Adrenal gland (tissue), 12 donors: ENCODE measurements around the gene HSD17B3. TPM values are rescaled to one million over a fixed set of nuclear protein-coding genes. Genes with fewer than 3 reads are reported as not detected.

ENCODE experiments used
- DNase-seq, 7 donors: peaks; one replicate each; pipeline ENCODE4 v3.0.0-alpha.2; 2019 to 2020
- H3K27ac ChIP-seq, 5 donors: fragments of 200-600 bp; sonication (generic) in 4 of 5; 1 replicate in 3 of 5; 2 replicates in 2 of 5; pipeline versions ENCODE4 v1.5.1 to v1.8.0; 2016 to 2020; ENCODE audit warnings: mild to moderate bottlenecking in 1 of 5
- H3K27me3 ChIP-seq: fragments of 200-600 bp; 2 replicates; pipeline ENCODE4 v1.8.0; 2021
- H3K36me3 ChIP-seq, 2 donors: fragments of 200-600 bp; replicated peaks in 1 of 2; 1 replicate in 1 of 2; 2 replicates in 1 of 2; pipeline versions ENCODE4 v1.5.1 to v1.8.0; 2018 to 2022
- H3K4me1 ChIP-seq, 2 donors: fragments of 200-600 bp; replicated peaks in 1 of 2; 1 replicate in 1 of 2; 2 replicates in 1 of 2; pipeline versions ENCODE4 v1.5.1 to v1.8.0; 2018 to 2021
- H3K4me3 ChIP-seq, 4 donors: fragments of 200-600 bp; sonication (generic) in 3 of 4; one replicate each; pipeline ENCODE4 v1.5.1; 2016 to 2018
- H3K9me3 ChIP-seq, 3 donors: fragments of 200-600 bp; sonication (generic) in 1 of 3; replicated peaks in 1 of 3; 1 replicate in 2 of 3; 2 replicates in 1 of 3; pipeline versions ENCODE4 v1.5.1 to v1.8.0; 2016 to 2021
- POLR2A ChIP-seq, 2 donors: fragments of 450-650 bp; IDR thresholded peaks; one replicate each; pipeline ENCODE4 v1.6.1; 2017; ENCODE audit warnings: antibody characterized with exemption in 2 of 2, mild to moderate bottlenecking in 2 of 2, moderate library complexity in 1 of 2
- WGBS, 4 donors: extraction: QIAGEN DNeasy Blood & Tissue Kit in 2 of 4; methylation state at CpG; one replicate each; pipeline versions ENCODE4 v1.1.5 to v1.1.7; 2013 to 2017; 5-methylcytosine and 5-hydroxymethylcytosine counted together
- intact Hi-C, 2 donors: fragments of 100-400 bp; cut with DNase I; formaldehyde crosslinking; loops; one replicate each; pipeline versions ENCODE4 v1.14.1 to v1.15.0; 2022 to 2023
- polyA plus RNA-seq, 3 donors: library from polyadenylated mRNA; stranded (reverse); fragments of 200-250 nt in 2 of 3; fragments of 350-450 nt in 1 of 3; fragmentation: Illumina TruSeq in 1 of 3; extraction: RNeasy Lipid Tissue Mini Kit (QIAGEN cat#74804) in 1 of 3; gene quantifications; one replicate each; pipeline ENCODE4 v1.2.3, GENCODE V29; 2013 to 2014
- total RNA-seq, 9 donors: library from RNA; depleted of rRNA in 4 of 9; stranded (reverse); fragments of >200 nt in 4 of 9; fragments of 120-200 nt in 1 of 9; fragmentation: NEBNext Ultra II Directional in 1 of 9; extraction: Animal tissue kit (Norgen Biotek cat#: 25700) in 1 of 9; gene quantifications; one replicate each; pipeline versions ENCODE4 v1.1.0 to v1.2.4, GENCODE V29; 2013 to 2023
- TF ChIP-seq, protein P1 (sequence below), 6 experiments: fragments of 450-650 bp in 4 of 6; fragments of 200-600 bp in 2 of 6; sonication (generic) in 1 of 6; IDR thresholded peaks; 1 replicate in 5 of 6; 2 replicates in 1 of 6; pipeline versions ENCODE4 v1.5.1 to v1.8.0; 2016 to 2021; ENCODE audit warnings: antibody characterized with exemption in 6 of 6, mild to moderate bottlenecking in 2 of 6, moderate library complexity in 1 of 6
- donor health status: healthy with polysubstance abuse.
- donor health status: Bipolar disorder and iron deficiency.
- donor health status: DM: yes; HTN: yes; CAD: no.
- donor health status: DM: no; HTN: no; CAD: no.
- donor health status: DM: no; HTN: no; CAD: no.
- donor health status: DM: yes; HTN: yes; CAD: no.

Gene HSD17B3
- total and polyA plus RNA-seq, 12 donors: 0.57 to 14.6 (median 4.7) TPM; not detected in 8

DNA sequence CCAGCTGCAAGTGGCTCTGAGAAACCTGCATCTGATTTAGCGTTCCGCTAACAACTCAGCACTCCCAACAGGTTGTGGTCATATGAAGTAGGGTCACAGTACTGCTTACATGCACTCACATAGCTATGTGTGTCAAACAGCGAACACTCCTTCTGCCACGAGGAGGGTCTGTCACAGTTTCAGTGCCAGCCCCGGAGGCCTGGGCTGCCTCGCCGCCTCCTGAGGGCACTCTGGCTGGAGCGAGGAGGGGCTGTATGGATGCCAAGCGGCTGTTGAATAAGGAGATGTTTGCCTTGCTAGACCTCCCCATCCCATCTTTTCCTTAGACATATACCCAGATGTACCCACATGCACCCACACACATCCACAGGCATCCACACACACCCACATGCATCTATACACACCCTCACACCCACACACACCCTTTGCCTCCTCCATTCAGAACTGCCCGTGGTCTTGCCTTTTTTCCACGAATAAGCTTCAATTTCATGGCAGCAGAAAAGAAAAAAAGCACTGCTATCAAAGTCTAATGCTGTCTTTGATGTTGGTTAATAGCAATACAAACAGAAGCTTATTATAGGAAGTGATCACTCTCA lies 95.7 kb downstream of the HSD17B3 start:
- WGBS, 4 donors: 82 to 92% (median 88%) methylated on average over 11 of the region's 11 CpGs
- Histone ChIP-seq H3K9me3 (no peaks in the 10 kb centered on the region), H3K4me3 (no peak overlapping the region), H3K27ac (no peak overlapping the region), H3K27me3 (no peaks in the 10 kb centered on the region), H3K4me1 (no peaks in the 10 kb centered on the region), H3K36me3 (no peaks in the 10 kb centered on the region)
- intact Hi-C loops: no loop called here
- TF ChIP-seq, protein P1, sequence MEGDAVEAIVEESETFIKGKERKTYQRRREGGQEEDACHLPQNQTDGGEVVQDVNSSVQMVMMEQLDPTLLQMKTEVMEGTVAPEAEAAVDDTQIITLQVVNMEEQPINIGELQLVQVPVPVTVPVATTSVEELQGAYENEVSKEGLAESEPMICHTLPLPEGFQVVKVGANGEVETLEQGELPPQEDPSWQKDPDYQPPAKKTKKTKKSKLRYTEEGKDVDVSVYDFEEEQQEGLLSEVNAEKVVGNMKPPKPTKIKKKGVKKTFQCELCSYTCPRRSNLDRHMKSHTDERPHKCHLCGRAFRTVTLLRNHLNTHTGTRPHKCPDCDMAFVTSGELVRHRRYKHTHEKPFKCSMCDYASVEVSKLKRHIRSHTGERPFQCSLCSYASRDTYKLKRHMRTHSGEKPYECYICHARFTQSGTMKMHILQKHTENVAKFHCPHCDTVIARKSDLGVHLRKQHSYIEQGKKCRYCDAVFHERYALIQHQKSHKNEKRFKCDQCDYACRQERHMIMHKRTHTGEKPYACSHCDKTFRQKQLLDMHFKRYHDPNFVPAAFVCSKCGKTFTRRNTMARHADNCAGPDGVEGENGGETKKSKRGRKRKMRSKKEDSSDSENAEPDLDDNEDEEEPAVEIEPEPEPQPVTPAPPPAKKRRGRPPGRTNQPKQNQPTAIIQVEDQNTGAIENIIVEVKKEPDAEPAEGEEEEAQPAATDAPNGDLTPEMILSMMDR (IDR thresholded peaks at IDR 0.05): no peak
- no peak for TF ChIP-seq POLR2A (IDR thresholded peaks at IDR 0.05)
- DNase-seq: no peak

DNA sequence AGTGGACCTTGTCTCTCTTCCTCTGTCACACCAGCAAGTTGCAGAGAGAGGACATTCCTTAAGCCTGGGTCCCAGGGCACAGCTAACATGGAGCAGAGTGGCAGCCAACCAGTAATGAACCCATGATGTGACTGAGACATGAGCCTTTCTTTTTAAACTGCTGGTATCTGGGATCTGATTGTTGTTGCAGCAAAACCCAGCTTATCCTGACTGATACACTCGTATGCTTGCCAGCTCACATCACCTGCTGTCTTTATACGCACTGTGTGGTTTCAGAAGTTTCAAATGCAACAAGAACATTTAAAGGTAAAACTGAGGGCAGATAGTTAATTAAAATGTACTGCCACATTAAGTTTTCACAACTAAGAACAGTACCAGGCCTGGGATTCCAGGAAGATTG lies 97.1 kb downstream of the HSD17B3 start:
- 75 to 91% (median 87%) methylated on average over 2 of the region's 2 CpGs for WGBS, 4 donors
- DNase-seq: no peak
- H3K36me3 ChIP-seq: no peaks in the 10 kb centered on the region
- no peaks in the 10 kb centered on the region for H3K27me3 ChIP-seq
- no peak overlapping the region for H3K27ac ChIP-seq
- TF ChIP-seq, protein P1 (IDR thresholded peaks at IDR 0.05): no peak
- no peak for TF ChIP-seq POLR2A (IDR thresholded peaks at IDR 0.05)
- H3K4me1 ChIP-seq: no peaks in the 10 kb centered on the region
- H3K4me3 ChIP-seq: no peak overlapping the region
- intact Hi-C loops: no loop called here
- no peaks in the 10 kb centered on the region for H3K9me3 ChIP-seq

DNA sequence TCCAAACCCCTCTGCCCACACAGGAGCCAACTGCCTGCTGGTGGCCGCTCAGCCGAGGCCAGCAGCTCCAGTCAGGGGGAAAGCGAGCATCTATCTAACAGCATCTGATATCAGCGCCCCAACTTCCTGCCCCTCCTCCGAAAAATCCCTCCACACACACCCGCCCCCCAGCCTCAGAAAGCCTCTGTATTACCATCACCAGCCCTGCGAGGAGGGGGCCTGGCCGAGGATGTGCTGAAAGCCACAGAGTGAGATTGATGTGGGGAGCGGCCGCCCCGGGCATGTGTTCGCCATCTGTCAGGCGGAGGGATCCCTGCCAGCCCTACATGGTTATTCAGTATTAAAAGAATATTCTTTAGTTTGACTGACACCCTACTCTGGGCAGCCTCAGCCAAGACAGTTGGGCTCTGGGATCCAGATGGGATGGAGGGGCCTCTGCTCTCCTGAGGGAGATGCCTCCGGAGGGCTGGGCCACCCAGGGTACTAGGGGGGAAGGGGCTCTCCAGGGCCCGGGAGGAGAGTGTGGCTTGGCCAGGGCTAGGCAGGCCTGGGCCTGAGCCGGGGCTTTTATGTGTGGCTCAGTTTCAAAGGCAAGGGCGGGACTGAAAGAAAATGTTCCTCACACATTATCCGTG lies 98.0 kb downstream of the HSD17B3 start:
- H3K9me3 ChIP-seq: no peaks in the 10 kb centered on the region
- H3K4me1 ChIP-seq: no peaks in the 10 kb centered on the region
- H3K4me3 ChIP-seq: no peak overlapping the region
- no peak for DNase-seq
- no peaks in the 10 kb centered on the region for H3K27me3 ChIP-seq
- WGBS, 4 donors: 65 to 78% (median 68%) methylated on average over 17 to 18 of the region's 18 CpGs
- TF ChIP-seq, protein P1 (IDR thresholded peaks at IDR 0.05): no peak
- TF ChIP-seq POLR2A (IDR thresholded peaks at IDR 0.05): no peak
- H3K36me3 ChIP-seq: no peaks in the 10 kb centered on the region
- intact Hi-C loops: no loop called here
- H3K27ac ChIP-seq: no peak overlapping the region

DNA sequence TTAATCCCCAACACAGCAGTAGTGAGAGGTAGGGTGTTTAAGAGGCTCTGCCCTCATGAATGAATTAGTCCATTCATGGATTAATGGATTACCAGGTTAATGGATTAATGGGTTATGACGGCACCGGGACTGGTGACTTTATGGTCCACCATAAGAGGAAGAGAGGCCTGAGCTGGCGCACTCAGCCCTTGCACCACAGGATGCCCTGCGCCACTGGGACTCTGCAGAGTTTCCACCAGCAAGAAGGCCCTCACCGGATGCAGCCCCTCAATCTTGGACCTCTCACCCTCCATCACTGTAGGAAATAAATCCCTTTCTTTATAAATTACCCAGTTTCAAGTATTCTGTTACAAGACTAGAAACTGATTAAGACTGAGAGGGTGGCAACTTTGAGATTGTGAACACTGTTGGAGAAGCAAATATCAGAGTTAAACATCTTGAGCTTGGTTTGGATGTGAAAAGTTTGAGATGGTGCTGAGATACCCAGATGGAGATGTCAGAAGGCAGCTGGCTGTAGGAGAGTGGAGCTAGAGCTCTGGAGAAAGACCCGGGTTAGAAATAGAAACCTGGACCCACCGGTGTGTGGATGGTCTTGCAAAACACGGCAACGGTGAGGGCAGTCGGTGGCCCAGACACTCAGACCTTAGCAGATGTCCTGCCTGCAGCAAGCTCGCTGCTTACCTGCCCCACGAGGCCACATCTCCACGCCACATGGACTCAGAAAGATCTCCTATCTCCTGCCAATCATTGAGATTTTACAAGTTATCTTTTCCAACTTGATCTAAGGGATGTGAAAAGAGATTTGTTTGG lies 98.8 kb downstream of the HSD17B3 start:
- no peaks in the 10 kb centered on the region for H3K27me3 ChIP-seq
- intact Hi-C loops: no loop called here
- TF ChIP-seq POLR2A (IDR thresholded peaks at IDR 0.05): no peak
- TF ChIP-seq, protein P1 (IDR thresholded peaks at IDR 0.05): no peak
- 88 to 93% (median 91%) methylated on average over 13 of the region's 13 CpGs for WGBS, 4 donors
- no peaks in the 10 kb centered on the region for H3K9me3 ChIP-seq
- no peak overlapping the region for H3K4me3 ChIP-seq
- H3K36me3 ChIP-seq: no peaks in the 10 kb centered on the region
- H3K4me1 ChIP-seq: no peaks in the 10 kb centered on the region
- H3K27ac ChIP-seq: no peak overlapping the region
- DNase-seq: no peak
